Stomach (tissue), 9 donors: ENCODE measurements around the gene ATXN7L1. TPM values are rescaled to one million over a fixed set of nuclear protein-coding genes. Genes with fewer than 3 reads are reported as not detected.

Experiments
- DNase-seq, 2 donors: peaks; one replicate each; pipeline versions ENCODE4 v3.0.0 to v3.0.0-alpha.2; 2013 to 2019
- H3K27ac ChIP-seq, 5 donors: fragments of 200-600 bp in 4 of 5; sonication (generic) in 4 of 5; one replicate each; pipeline ENCODE4 v1.5.1; 2013 to 2019; ENCODE audit warnings: mild to moderate bottlenecking in 1 of 5, moderate library complexity in 1 of 5
- H3K27me3 ChIP-seq, 3 donors: fragments of 200-600 bp; sonication (generic); one replicate each; pipeline ENCODE4 v1.5.1; 2017 to 2019; ENCODE audit warnings: mixed run types in 1 of 3
- H3K36me3 ChIP-seq, 4 donors: fragments of 200-600 bp; sonication (generic); 1 replicate in 3 of 4; 2 replicates in 1 of 4; pipeline ENCODE4 v1.5.1; 2016 to 2019
- H3K4me1 ChIP-seq, 4 donors: fragments of 200-600 bp; sonication (generic); one replicate each; pipeline ENCODE4 v1.5.1; 2016 to 2019
- H3K4me3 ChIP-seq, 4 donors: fragments of 200-600 bp; sonication (generic) in 3 of 4; one replicate each; pipeline ENCODE4 v1.5.1; 2016 to 2019; ENCODE audit warnings: mild to moderate bottlenecking in 1 of 4
- H3K9me3 ChIP-seq, 4 donors: fragments of 200-600 bp; sonication (generic); one replicate each; pipeline ENCODE4 v1.5.1; 2016 to 2019
- CTCF ChIP-seq, 7 experiments: fragments of 450-650 bp in 4 of 7; fragments of 200-600 bp in 3 of 7; sonication (generic) in 3 of 7; IDR thresholded peaks; one replicate each; pipeline ENCODE4 v1.5.1; 2016 to 2019; ENCODE audit warnings: antibody characterized with exemption in 7 of 7, control low read depth in 2 of 7, mild to moderate bottlenecking in 1 of 7
- EP300 ChIP-seq: sonication (generic); formaldehyde crosslinking; IDR thresholded peaks from one replicate; pipeline ENCODE4 v1.6.1; 2017; ENCODE audit warnings: antibody characterized with exemption
- POLR2A ChIP-seq, 4 donors: fragments of 450-650 bp; IDR thresholded peaks; one replicate each; pipeline ENCODE4 v1.6.1; 2016; ENCODE audit warnings: antibody characterized with exemption in 4 of 4, control low read depth in 2 of 4, mild to moderate bottlenecking in 1 of 4, moderate library complexity in 1 of 4
- POLR2AphosphoS5 ChIP-seq, 3 donors: sonication (generic); formaldehyde crosslinking; IDR thresholded peaks; one replicate each; pipeline ENCODE4 v1.6.1; 2016; ENCODE audit warnings: antibody characterized with exemption in 3 of 3
- WGBS, 5 donors: extraction: QIAGEN DNeasy Blood & Tissue Kit in 3 of 5; methylation state at CpG; one replicate each; pipeline versions ENCODE4 v1.1.5 to v1.1.7; 2013 to 2018; 5-methylcytosine and 5-hydroxymethylcytosine counted together
- intact Hi-C: fragments of 100-400 bp; cut with DNase I; formaldehyde crosslinking; loops from one replicate; pipeline ENCODE4 v1.15.1; 2023; ENCODE audit warnings: low total_unique reads
- polyA plus RNA-seq, 3 donors: library from polyadenylated mRNA; stranded (reverse); fragments of 200-250 nt; gene quantifications; one replicate each; pipeline ENCODE4 v1.2.3, GENCODE V29; 2013
- total RNA-seq, 5 donors: library from RNA; depleted of rRNA; stranded (reverse); fragments of >200 nt; gene quantifications; one replicate each; pipeline versions ENCODE4 v1.1.0 to v1.2.3, GENCODE V29; 2014 to 2016
- donor health status: healthy with polysubstance abuse.
- donor health status: Bipolar disorder and iron deficiency.
- donor health status: healthy.

ATXN7L1 gene
- total and polyA plus RNA-seq, 8 donors, result 3.8 to 92.2 (median 8.8) TPM

- Histone ChIP-seq H3K36me3 (peaks cover 0 to 8% (median 7%) of the 10 kb centered on the region in 4 donors), H3K4me1 (peaks cover 28 to 52% (median 45%) of the 10 kb centered on the region in 4 donors), H3K27me3 (no peaks in the 10 kb centered on the region), H3K27ac (peak overlapping the region in 2 of 5 donors; percentile 15 to 38), H3K9me3 (no peaks in the 10 kb centered on the region), H3K4me3 (no peak overlapping the region)
- no peak for TF ChIP-seq CTCF (IDR thresholded peaks at IDR 0.05)
- no peak for TF ChIP-seq POLR2A (IDR thresholded peaks at IDR 0.05)
- no peak for TF ChIP-seq EP300
- no peak for TF ChIP-seq POLR2AphosphoS5 (IDR thresholded peaks at IDR 0.05)
- 48 to 69% (median 64%) methylated on average over 4 of the region's 4 CpGs for WGBS, 5 donors
- intact Hi-C loops, result loop anchor here (10.0 kb wide), 1 partner anchor 395 kb away; no protein-coding TSS in a partner anchor
- no peak for DNase-seq
Measured at GRCh38 chr7:105649727-105650381, 226.5 kb downstream of the ATXN7L1 start.

GRCh38 chr7:105648561-105649401 lies 227.6 kb downstream of the ATXN7L1 start:
- Histone ChIP-seq H3K36me3 (peaks cover 0 to 15% (median 10%) of the 10 kb centered on the region in 4 donors), H3K27me3 (no peaks in the 10 kb centered on the region), H3K27ac (peak overlapping the region in 2 of 5 donors; percentile 15 to 38), H3K4me3 (no peak overlapping the region), H3K9me3 (no peaks in the 10 kb centered on the region), H3K4me1 (peaks cover 28 to 50% (median 43%) of the 10 kb centered on the region in 4 donors)
- peak in 1 of 3 donors; percentile 46 for TF ChIP-seq POLR2AphosphoS5 (IDR thresholded peaks at IDR 0.05)
- no peak for TF ChIP-seq CTCF (IDR thresholded peaks at IDR 0.05)
- TF ChIP-seq POLR2A (IDR thresholded peaks at IDR 0.05), result no peak
- no peak for TF ChIP-seq EP300
- intact Hi-C loops, result no loop called here
- WGBS, 5 donors, result 50 to 59% (median 57%) methylated on average over 13 of the region's 13 CpGs
- peak; percentile 60 to 82 for DNase-seq

GRCh38 chr7:105647591-105647990 lies 228.8 kb downstream of the ATXN7L1 start:
- Histone ChIP-seq H3K4me3 (no peak overlapping the region), H3K4me1 (peaks cover 23 to 49% (median 31%) of the 10 kb centered on the region in 4 donors), H3K36me3 (peaks cover 0 to 21% (median 15%) of the 10 kb centered on the region in 4 donors), H3K9me3 (no peaks in the 10 kb centered on the region), H3K27me3 (no peaks in the 10 kb centered on the region), H3K27ac (no peak overlapping the region)
- 87 to 90% (median 90%) methylated on average over 7 of the region's 7 CpGs for WGBS, 5 donors
- DNase-seq, result no peak
- intact Hi-C loops, result no loop called here
- TF ChIP-seq EP300 (no peak), CTCF (IDR thresholded peaks at IDR 0.05) (no peak), POLR2AphosphoS5 (IDR thresholded peaks at IDR 0.05) (no peak), POLR2A (IDR thresholded peaks at IDR 0.05) (no peak)

- no peak for DNase-seq
Measured at GRCh38 chr7:105644937-105645336, 231.5 kb downstream of the ATXN7L1 start.

More at GRCh38 chr7:105644937-105645336, 231.5 kb downstream of the ATXN7L1 start:
- no peaks in the 10 kb centered on the region for H3K9me3 ChIP-seq
- H3K4me1 ChIP-seq, result peaks cover 22 to 33% (median 27%) of the 10 kb centered on the region in 4 donors
- TF ChIP-seq POLR2AphosphoS5 (IDR thresholded peaks at IDR 0.05) (no peak), POLR2A (IDR thresholded peaks at IDR 0.05) (no peak), EP300 (no peak), CTCF (IDR thresholded peaks at IDR 0.05) (no peak)
- intact Hi-C loops, result no loop called here
- no peak overlapping the region for H3K27ac ChIP-seq
- H3K4me3 ChIP-seq, result no peak overlapping the region
- WGBS, 5 donors, result 77 to 88% (median 83%) methylated on average over 3 of the region's 3 CpGs
- peaks cover 2 to 38% (median 26%) of the 10 kb centered on the region in 4 donors for H3K36me3 ChIP-seq
- H3K27me3 ChIP-seq, result no peaks in the 10 kb centered on the region
